GM06990 (cell line): ENCODE results near the gene OR7A5.

Source experiments
- DNase-seq: peaks from one replicate; pipeline ENCODE4 v3.0.0-alpha.2; 2011; ENCODE audit not compliant: insufficient read length; ENCODE audit errors: extremely low read depth
- H3K27me3 ChIP-seq: replicated peaks from 2 replicates; pipeline ENCODE4 v1.6.0; 2011; ENCODE audit warnings: low read length; ENCODE audit not compliant: control insufficient read depth, insufficient read depth
- H3K36me3 ChIP-seq: 2 replicates; pipeline ENCODE4 v1.5.1; 2011; ENCODE audit warnings: low read length; ENCODE audit not compliant: control insufficient read depth, insufficient read depth
- H3K4me3 ChIP-seq: replicated peaks from 2 replicates; pipeline ENCODE4 v1.5.1; 2011; ENCODE audit warnings: low read depth, mild to moderate bottlenecking, control low read depth, low read length
- CTCF ChIP-seq: IDR thresholded peaks from 2 replicates; pipeline ENCODE4 v1.5.1; 2011; ENCODE audit warnings: low read length, control low read depth, mild to moderate bottlenecking, inconsistent platforms; ENCODE audit not compliant: insufficient read depth, poor library complexity, severe bottlenecking

The OR7A5 gene

GRCh38 chr19:14835011-14835410 lies at the start of gene OR7A5, which contains the start of gene OR7C1:
Gene OR7A5 (minus strand): TSS chr19:14835185. CDS start chr19:14828241, 6,944 bp downstream.
Gene OR7C1 (minus strand): TSS chr19:14835185. CDS start chr19:14800136, 35,049 bp downstream.
- no peaks in the 10 kb centered on the region for H3K27me3 ChIP-seq
- no peaks in the 10 kb centered on the region for H3K36me3 ChIP-seq
- no peak for TF ChIP-seq CTCF
- no peak within 1 kb of the TSS for H3K4me3 ChIP-seq
- no peak for DNase-seq

- peak; percentile 41 for TF ChIP-seq CTCF
- Histone ChIP-seq H3K27me3 (no peaks in the 10 kb centered on the region), H3K4me3 (no peak overlapping the region), H3K36me3 (no peaks in the 10 kb centered on the region)
- no peak for DNase-seq
These were observed 36.7 kb upstream of the OR7A5 start for GRCh38 chr19:14871619-14872230.

GRCh38 chr19:14868497-14868896 lies 33.5 kb upstream of the OR7A5 start:
- DNase-seq, result no peak
- Histone ChIP-seq H3K4me3 (no peak overlapping the region), H3K27me3 (no peaks in the 10 kb centered on the region; the same call in 1 of the 2 replicates), H3K36me3 (no peaks in the 10 kb centered on the region)
- TF ChIP-seq CTCF, result no peak

- Histone ChIP-seq H3K4me3 (no peak within 1 kb of the TSS), H3K36me3 (no peaks in the 10 kb centered on the region), H3K27me3 (no peaks in the 10 kb centered on the region)
- DNase-seq, result no peak
- no peak for TF ChIP-seq CTCF
These were observed 13.8 kb upstream of the OR7A5 start, which contains the start of gene OR7A10 for GRCh38 chr19:14848822-14849221. Gene OR7A10 (minus strand): TSS chr19:14848922. CDS start chr19:14841877, 7,045 bp downstream.

GRCh38 chr19:14843578-14843977 lies 8.6 kb upstream of the OR7A5 start:
- no peak for DNase-seq
- H3K36me3 ChIP-seq, result no peaks in the 10 kb centered on the region
- no peak for TF ChIP-seq CTCF
- H3K27me3 ChIP-seq, result no peaks in the 10 kb centered on the region
- H3K4me3 ChIP-seq, result no peak overlapping the region
